IMR-90 (cell line): Measurements from ENCODE around the gene PCCA. TPM values are rescaled to one million over a fixed set of nuclear protein-coding genes. Genes with fewer than 3 reads are reported as not detected.

ENCODE experiments used
- ATAC-seq: fragments of 200-7000 bp; cut with Tn5 transposase; 2 replicates; pipeline ENCODE4 v1.9.1; 2020; ENCODE audit warnings: low read depth, mild to moderate bottlenecking, moderate library complexity
- BruUV-seq: library from RNA; stranded (reverse); fragments of 400-500 nt; replicated peaks from 2 replicates; lab custom pipeline; 2021; lab: Mats Ljungman, UMichigan
- CTCF ChIA-PET: fragments of 300-600 bp; formaldehyde crosslinking; extraction: SDS; loops from one replicate; lab custom pipeline; 2021; ENCODE audit warnings: antibody characterized with exemption; lab: Yijun Ruan, JAX
- POLR2A ChIA-PET: fragments of 300-600 bp; sonication (Branson Sonifier 250); formaldehyde crosslinking; loops from one replicate; lab custom pipeline; 2022; ENCODE audit warnings: antibody characterized with exemption; ENCODE audit not compliant: unreplicated experiment; lab: Charles Lee
- DNase-seq: peaks from one replicate; pipeline ENCODE4 v3.0.0; 2013
- H2AFZ ChIP-seq: replicated peaks from 2 replicates; pipeline ENCODE3; 2013; ENCODE audit warnings: low read length, mild to moderate bottlenecking; ENCODE audit not compliant: poor library complexity
- H2AK5ac ChIP-seq: 2 replicates; pipeline ENCODE4 v1.6.1; 2013; ENCODE audit warnings: low read depth, low read length, inconsistent platforms
- H2AK9ac ChIP-seq: replicated peaks from 2 replicates; pipeline ENCODE3; 2013; ENCODE audit warnings: mild to moderate bottlenecking, low read depth, low read length, moderate library complexity; ENCODE audit not compliant: poor library complexity
- H2BK120ac ChIP-seq: 2 replicates; pipeline ENCODE4 v1.6.1; 2013; ENCODE audit warnings: low read depth, low read length, inconsistent platforms
- H2BK15ac ChIP-seq: 3 replicates; pipeline ENCODE4 v1.6.1; 2013; ENCODE audit warnings: low read depth, low read length, inconsistent platforms
- H2BK20ac ChIP-seq: 2 replicates; pipeline ENCODE4 v1.6.1; 2013; ENCODE audit warnings: low read depth, mild to moderate bottlenecking, inconsistent platforms, low read length, moderate library complexity
- H2BK5ac ChIP-seq: 2 replicates; pipeline ENCODE4 v1.6.1; 2013; ENCODE audit warnings: mild to moderate bottlenecking, low read depth, low read length, inconsistent platforms; ENCODE audit not compliant: poor library complexity, severe bottlenecking
- H3K14ac ChIP-seq: replicated peaks from 2 replicates; pipeline ENCODE4 v1.6.1; 2013; ENCODE audit warnings: low read depth, low read length, inconsistent platforms
- H3K18ac ChIP-seq: 2 replicates; pipeline ENCODE4 v1.6.1; 2013; ENCODE audit warnings: low read depth, low read length, control low read depth
- H3K23ac ChIP-seq: 2 replicates; pipeline ENCODE4 v1.6.1; 2013; ENCODE audit warnings: low read depth, low read length, inconsistent platforms
- H3K27ac ChIP-seq: 2 replicates; pipeline ENCODE4 v1.5.1; 2013; ENCODE audit warnings: mild to moderate bottlenecking, control low read depth, low read length; ENCODE audit not compliant: insufficient read depth
- H3K27me3 ChIP-seq: 2 replicates; pipeline ENCODE4 v1.6.1; 2013; ENCODE audit warnings: low read length; ENCODE audit not compliant: control insufficient read depth, insufficient read depth
- H3K36me3 ChIP-seq: 2 replicates; pipeline ENCODE4 v1.6.1; 2013; ENCODE audit warnings: low read length, mixed read lengths; ENCODE audit not compliant: control insufficient read depth, insufficient read depth
- H3K4ac ChIP-seq: 2 replicates; pipeline ENCODE4 v1.6.1; 2013; ENCODE audit warnings: low read depth, low read length, inconsistent platforms
- H3K4me1 ChIP-seq: 2 replicates; pipeline ENCODE4 v1.6.1; 2013; ENCODE audit warnings: low read length, mixed read lengths; ENCODE audit not compliant: control insufficient read depth, insufficient read depth
- H3K4me2 ChIP-seq: 2 replicates; pipeline ENCODE4 v1.6.1; 2013; ENCODE audit warnings: low read depth, mild to moderate bottlenecking, control low read depth, low read length, moderate library complexity
- H3K4me3 ChIP-seq: 2 replicates; pipeline ENCODE4 v1.5.1; 2013; ENCODE audit warnings: low read depth, mild to moderate bottlenecking, control low read depth, low read length, moderate library complexity; ENCODE audit not compliant: insufficient read depth
- H3K56ac ChIP-seq: 2 replicates; pipeline ENCODE4 v1.6.1; 2013; ENCODE audit warnings: low read length, inconsistent platforms; ENCODE audit not compliant: insufficient read depth; ENCODE audit errors: extremely low read depth
- H3K79me1 ChIP-seq, 2 experiments: 2 replicates each; pipeline ENCODE4 v1.6.1; 2013; ENCODE audit warnings: low read length in 2 of 2, inconsistent platforms in 1 of 2, low read depth in 1 of 2
- H3K9ac ChIP-seq: 2 replicates; pipeline ENCODE4 v1.6.1; 2013; ENCODE audit warnings: low read depth, low read length, control low read depth
- H3K9me1 ChIP-seq: 2 replicates; pipeline ENCODE4 v1.6.1; 2013; ENCODE audit warnings: low read length, inconsistent platforms; ENCODE audit not compliant: insufficient read depth
- H3K9me3 ChIP-seq: 2 replicates; pipeline ENCODE4 v1.6.1; 2013; ENCODE audit warnings: low read length; ENCODE audit not compliant: control insufficient read depth, insufficient read depth
- H4K20me1 ChIP-seq: 2 replicates; pipeline ENCODE4 v1.6.1; 2013; ENCODE audit warnings: low read length, inconsistent platforms; ENCODE audit not compliant: insufficient read depth
- H4K5ac ChIP-seq: 2 replicates; pipeline ENCODE4 v1.6.1; 2013; ENCODE audit warnings: mild to moderate bottlenecking, low read depth, low read length, control low read depth
- H4K8ac ChIP-seq, 2 experiments: 2 replicates each; pipeline ENCODE4 v1.6.1; 2013; ENCODE audit warnings: low read depth in 2 of 2, low read length in 2 of 2, control low read depth in 1 of 2, inconsistent platforms in 1 of 2
- H4K91ac ChIP-seq: 2 replicates; pipeline ENCODE4 v1.6.1; 2013; ENCODE audit warnings: low read depth, low read length, inconsistent platforms; ENCODE audit not compliant: insufficient read depth
- BHLHE40 ChIP-seq: fragments of 150-350 bp; IDR thresholded peaks from 2 replicates; pipeline ENCODE4 v1.6.1; 2016; ENCODE audit warnings: mild to moderate bottlenecking, low read depth, low read length
- CEBPB ChIP-seq: IDR thresholded peaks from 2 replicates; pipeline ENCODE4 v1.6.1; 2012; ENCODE audit warnings: low read depth, low read length, improper control_type of control experiment
- CHD1 ChIP-seq: IDR thresholded peaks from 2 replicates; pipeline ENCODE4 v1.6.1; 2012; ENCODE audit warnings: low read depth, low read length, improper control_type of control experiment
- ELK1 ChIP-seq: fragments of 150-350 bp; IDR thresholded peaks from 2 replicates; pipeline ENCODE4 v1.6.1; 2016; ENCODE audit warnings: low read depth, mild to moderate bottlenecking, low read length, moderate library complexity, borderline replicate concordance
- FOS ChIP-seq: fragments of 150-350 bp; IDR thresholded peaks from 2 replicates; pipeline ENCODE4 v1.6.1; 2016; ENCODE audit warnings: low read depth, low read length
- MAFK ChIP-seq: IDR thresholded peaks from 2 replicates; pipeline ENCODE4 v1.6.1; 2012; ENCODE audit warnings: low read depth, low read length, improper control_type of control experiment
- MAZ ChIP-seq: IDR thresholded peaks from 2 replicates; pipeline ENCODE4 v1.6.1; 2012; ENCODE audit warnings: low read depth, mild to moderate bottlenecking, low read length, improper control_type of control experiment, moderate library complexity, borderline replicate concordance
- MXI1 ChIP-seq: IDR thresholded peaks from 2 replicates; pipeline ENCODE4 v1.6.1; 2012; ENCODE audit warnings: low read depth, mild to moderate bottlenecking, low read length, moderate library complexity, borderline replicate concordance
- NFE2L2 ChIP-seq: fragments of 150-350 bp; IDR thresholded peaks from 2 replicates; pipeline ENCODE4 v1.6.1; 2016; ENCODE audit warnings: low read depth, mild to moderate bottlenecking, low read length
- POLR2A ChIP-seq: IDR thresholded peaks from 2 replicates; pipeline ENCODE4 v1.6.1; 2012; ENCODE audit warnings: mild to moderate bottlenecking, low read depth, low read length
- RAD21 ChIP-seq: IDR thresholded peaks from 2 replicates; pipeline ENCODE4 v1.6.1; 2012; ENCODE audit warnings: low read length, improper control_type of control experiment
- RCOR1 ChIP-seq: IDR thresholded peaks from 2 replicates; pipeline ENCODE4 v1.6.1; 2012; ENCODE audit warnings: mild to moderate bottlenecking, low read length, improper control_type of control experiment; ENCODE audit not compliant: insufficient replicate concordance
- RFX5 ChIP-seq: IDR thresholded peaks from 2 replicates; pipeline ENCODE4 v1.8.0; 2012; ENCODE audit warnings: low read depth, mild to moderate bottlenecking, low read length, moderate library complexity
- SMC3 ChIP-seq: fragments of 150-350 bp; IDR thresholded peaks from 2 replicates; pipeline ENCODE4 v1.6.1; 2016; ENCODE audit warnings: low read depth, mild to moderate bottlenecking, antibody characterized with exemption, low read length, moderate library complexity
- USF2 ChIP-seq: fragments of 150-350 bp; IDR thresholded peaks from 2 replicates; pipeline ENCODE4 v1.6.1; 2017; ENCODE audit warnings: mild to moderate bottlenecking, antibody characterized with exemption, low read length, low read depth
- WGBS, 2 experiments: methylation state at CpG; one replicate each; pipeline versions ENCODE4 v1.1.5 to v1.1.7; 2013; ENCODE audit warnings: missing lambda C conversion rate in 2 of 2; ENCODE audit not compliant: insufficient read length in 1 of 2; ENCODE audit errors: extremely low coverage in 2 of 2; 5-methylcytosine and 5-hydroxymethylcytosine counted together
- dilution Hi-C: fragments of 300-500 bp; cut with HindIII; formaldehyde crosslinking; loops from one replicate; pipeline ENCODE4 v1.14.3; 2018; ENCODE audit warnings: low sequenced_read_pairs; ENCODE audit not compliant: unreplicated experiment
- in situ Hi-C: fragments of 300-500 bp; cut with MboI; formaldehyde crosslinking; loops from 3 replicates; pipeline ENCODE4 v1.14.3; 2019; ENCODE audit warnings: low sequenced_read_pairs, inconsistent platforms, mixed read lengths
- intact Hi-C: fragments of 100-400 bp; cut with micrococcal nuclease; formaldehyde crosslinking; loops from 2 replicates; pipeline ENCODE4 v1.10.0; 2022
- polyA plus RNA-seq, 3 experiments: library from polyadenylated mRNA; depleted of rRNA; stranded (reverse); fragments of >200 nt; gene quantifications; 2 replicates each; pipeline ENCODE4 v1.2.3, GENCODE V29; 2012; ENCODE audit warnings: low replicate concordance in 1 of 3
- total RNA-seq: library from RNA; depleted of rRNA; stranded (reverse); fragments of >200 nt; gene quantifications from 2 replicates; pipeline ENCODE4 v1.2.3, GENCODE V29; 2012
- TF ChIP-seq, protein P1 (sequence below): conservative IDR thresholded peaks from 2 replicates; pipeline ENCODE4 v1.5.1; 2012; ENCODE audit warnings: mild to moderate bottlenecking, low read depth, low read length, improper control_type of control experiment

PCCA gene
- total and polyA plus RNA-seq, 2 of the 4 experiments (the other 2 are of a cell fraction), result 7.6 to 24.0 TPM

DNA sequence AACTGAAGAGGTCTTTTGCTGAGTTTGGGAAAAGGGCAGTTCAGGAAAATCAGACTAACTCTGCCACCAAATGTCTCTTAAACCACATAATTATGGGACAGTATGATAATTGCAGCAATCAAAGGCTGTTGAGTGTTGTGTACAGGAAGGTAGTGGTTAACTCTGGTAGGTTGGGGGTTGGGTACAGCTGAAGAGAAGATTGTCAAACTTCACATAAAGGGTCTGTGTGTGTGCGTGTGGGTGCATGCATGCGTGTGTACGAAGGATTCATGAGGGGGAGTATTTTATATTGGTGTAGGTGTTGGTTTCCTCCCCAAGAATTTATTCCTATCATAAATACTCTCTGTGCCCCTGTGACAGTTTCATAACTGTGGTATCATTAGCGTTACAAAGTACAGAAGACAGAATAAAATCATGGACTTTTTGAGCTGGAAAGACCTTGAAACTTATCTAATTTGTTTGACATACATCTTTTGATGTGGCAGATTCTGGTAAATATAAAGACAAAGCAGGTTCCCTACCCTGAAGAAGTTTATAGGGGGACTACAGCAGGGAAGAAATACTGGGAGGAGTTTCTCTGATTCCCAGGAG is 94.1 kb downstream of the PCCA start:
- no peak overlapping the region for H3K56ac ChIP-seq
- TF ChIP-seq MAFK (no peak), RAD21 (no peak), MAZ (no peak), MXI1 (no peak), SMC3 (no peak), RCOR1 (no peak), RFX5 (no peak), CHD1 (no peak), BHLHE40 (no peak), USF2 (no peak), ELK1 (no peak), POLR2A (no peak), CEBPB (no peak), FOS (no peak), NFE2L2 (no peak)
- TF ChIP-seq, protein P1, sequence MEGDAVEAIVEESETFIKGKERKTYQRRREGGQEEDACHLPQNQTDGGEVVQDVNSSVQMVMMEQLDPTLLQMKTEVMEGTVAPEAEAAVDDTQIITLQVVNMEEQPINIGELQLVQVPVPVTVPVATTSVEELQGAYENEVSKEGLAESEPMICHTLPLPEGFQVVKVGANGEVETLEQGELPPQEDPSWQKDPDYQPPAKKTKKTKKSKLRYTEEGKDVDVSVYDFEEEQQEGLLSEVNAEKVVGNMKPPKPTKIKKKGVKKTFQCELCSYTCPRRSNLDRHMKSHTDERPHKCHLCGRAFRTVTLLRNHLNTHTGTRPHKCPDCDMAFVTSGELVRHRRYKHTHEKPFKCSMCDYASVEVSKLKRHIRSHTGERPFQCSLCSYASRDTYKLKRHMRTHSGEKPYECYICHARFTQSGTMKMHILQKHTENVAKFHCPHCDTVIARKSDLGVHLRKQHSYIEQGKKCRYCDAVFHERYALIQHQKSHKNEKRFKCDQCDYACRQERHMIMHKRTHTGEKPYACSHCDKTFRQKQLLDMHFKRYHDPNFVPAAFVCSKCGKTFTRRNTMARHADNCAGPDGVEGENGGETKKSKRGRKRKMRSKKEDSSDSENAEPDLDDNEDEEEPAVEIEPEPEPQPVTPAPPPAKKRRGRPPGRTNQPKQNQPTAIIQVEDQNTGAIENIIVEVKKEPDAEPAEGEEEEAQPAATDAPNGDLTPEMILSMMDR, result no peak
- H4K91ac ChIP-seq, result no peak overlapping the region
- H4K5ac ChIP-seq, result no peak overlapping the region
- WGBS, 2 experiments, result no CpG with 5 or more reads among the region's 4 CpGs
- no peak overlapping the region for H3K4ac ChIP-seq
- no peak overlapping the region for H4K8ac ChIP-seq
- H3K18ac ChIP-seq, result no peak overlapping the region
- no peak overlapping the region for H3K14ac ChIP-seq
- no peak overlapping the region for H3K23ac ChIP-seq
- no peak overlapping the region for H2BK5ac ChIP-seq
- H3K36me3 ChIP-seq, result no peaks in the 10 kb centered on the region
- no peak overlapping the region for H2BK15ac ChIP-seq
- no peaks in the 10 kb centered on the region for H3K4me1 ChIP-seq
- H3K27ac ChIP-seq, result no peak overlapping the region
- no peak overlapping the region for H3K9ac ChIP-seq
- no peak overlapping the region for H2AK9ac ChIP-seq
- BruUV-seq, result no TSS peak
- ChIA-PET CTCF (interaction anchor here (0.5 kb wide), 1 partner anchor 12 kb away, joined by 3 read pairs; no protein-coding TSS in a partner anchor), POLR2A (no interaction called here)
- peaks cover 8% of the 10 kb centered on the region; the same call in 1 of the 2 replicates for H3K9me1 ChIP-seq
- 0 out of 2 replicates have a peak, but pooled peaks cover 5% of the 10 kb centered on the region for H4K20me1 ChIP-seq
- H3K27me3 ChIP-seq, result no peaks in the 10 kb centered on the region
- H3K4me2 ChIP-seq, result no peak overlapping the region
- H2BK120ac ChIP-seq, result no peak overlapping the region
- no peak overlapping the region for H3K4me3 ChIP-seq
- no peaks in the 10 kb centered on the region for H3K9me3 ChIP-seq
- peaks cover 13 to 18% of the 10 kb centered on the region in 2 experiments for H3K79me1 ChIP-seq
- in situ Hi-C loops (no loop called here), intact Hi-C loops (no loop called here), dilution Hi-C loops (no loop called here)
- ATAC-seq (no peak), DNase-seq (no peak)
- no peak overlapping the region for H2AFZ ChIP-seq
- H2AK5ac ChIP-seq, result no peak overlapping the region
- H2BK20ac ChIP-seq, result no peak overlapping the region
